A549 (cell line): ENCODE measurements around the gene NKX6-2. TPM values are rescaled to one million over a fixed set of nuclear protein-coding genes. Genes with fewer than 3 reads are reported as not detected.
"Not testable (repeated sequence)": the region's sequence is repeated elsewhere in the genome, so short reads cannot be mapped to it uniquely, and the experiment has no call there.

ENCODE experiments used
- ATAC-seq, 2 experiments: fragments of 200-7000 bp in 1 of 2; fragments of >200 bp in 1 of 2; cut with Nextera tagmentation in 1 of 2; cut with Tn5 transposase in 1 of 2; 3 replicates each; pipeline versions ENCODE4 v1.8.0 to v1.9.1; 2018 to 2020; ENCODE audit warnings: mild to moderate bottlenecking in 1 of 2, moderate library complexity in 1 of 2
- CTCF ChIA-PET: fragments of 300-600 bp; sonication (Branson Sonifier 250); formaldehyde crosslinking; extraction: SDS; loops from one replicate; lab custom pipeline; 2021; ENCODE audit warnings: antibody characterized with exemption, inconsistent platforms; lab: Yijun Ruan, JAX
- POLR2A ChIA-PET: fragments of 350-600 bp; formaldehyde crosslinking; extraction: SDS; loops from one replicate; lab custom pipeline; 2021; ENCODE audit warnings: antibody characterized with exemption, inconsistent platforms; lab: Yijun Ruan, JAX
- DNase-seq, 2 experiments: peaks; one replicate each; pipeline versions ENCODE4 v3.0.0 to v3.0.0-alpha.2; 2011 to 2016; ENCODE audit warnings: low read depth in 1 of 2, low spot score in 1 of 2
- FAIRE-seq: peaks from 2 replicates; lab custom pipeline; 2011; peaks lifted over from hg19 to GRCh38; lab: Jason Lieb, UNC
- H3K27ac ChIP-seq, 2 experiments: fragments of >200 bp; sonication (Bioruptor Twin); formaldehyde crosslinking; 3 replicates each; pipeline ENCODE4 v1.5.1; 2016 to 2017
- H3K4me1 ChIP-seq: fragments of >200 bp; sonication (Bioruptor Twin); formaldehyde crosslinking; 3 replicates; pipeline ENCODE4 v1.6.1; 2016
- H3K4me2 ChIP-seq: fragments of >200 bp; sonication (Bioruptor Twin); formaldehyde crosslinking; 3 replicates; pipeline ENCODE4 v1.6.1; 2016
- H3K4me3 ChIP-seq: fragments of >200 bp; sonication (Bioruptor Twin); formaldehyde crosslinking; 3 replicates; pipeline ENCODE4 v1.5.1; 2016
- H3K9me3 ChIP-seq: fragments of >200 bp; sonication (Bioruptor Twin); formaldehyde crosslinking; 3 replicates; pipeline ENCODE4 v1.6.1; 2016
- CEBPB ChIP-seq, 2 experiments: fragments of >200 bp in 1 of 2; sonication (Bioruptor Twin) in 1 of 2; formaldehyde crosslinking in 1 of 2; IDR thresholded peaks; 2 replicates each; pipeline ENCODE4 v1.6.1; 2012 to 2016
- CHD2 ChIP-seq: fragments of 150-350 bp; IDR thresholded peaks from 2 replicates; pipeline ENCODE4 v1.6.1; 2014; ENCODE audit warnings: low read length; ENCODE audit not compliant: partially characterized antibody
- FOSB ChIP-seq: fragments of 250-450 bp; sonication (Bioruptor Pico); IDR thresholded peaks from 2 replicates; pipeline ENCODE4 v1.5.0; 2020; ENCODE audit warnings: mild to moderate bottlenecking, moderate library complexity
- MAFK ChIP-seq: fragments of 450-650 bp; IDR thresholded peaks from 2 replicates; pipeline ENCODE4 v1.6.1; 2014; ENCODE audit not compliant: partially characterized antibody
- NR3C1 ChIP-seq: fragments of >200 bp; sonication (Bioruptor Twin); formaldehyde crosslinking; IDR thresholded peaks from 3 replicates; pipeline ENCODE4 v1.6.1; 2017
- PBX3 ChIP-seq: IDR thresholded peaks from 2 replicates; pipeline ENCODE4 v1.6.1; 2012
- REST ChIP-seq: fragments of 200-600 bp; sonication (generic); IDR thresholded peaks from 2 replicates; pipeline ENCODE4 v1.6.1; 2016; ENCODE audit warnings: antibody characterized with exemption, mild to moderate bottlenecking, moderate library complexity
- RNF2 ChIP-seq: fragments of 200-600 bp; sonication (generic); IDR thresholded peaks from 2 replicates; pipeline ENCODE4 v1.6.1; 2016; ENCODE audit warnings: low read depth, mild to moderate bottlenecking, antibody characterized with exemption, moderate library complexity, borderline replicate concordance
- TP53 ChIP-seq: fragments of 250-450 bp; sonication (Bioruptor Pico); IDR thresholded peaks from 2 replicates; pipeline ENCODE4 v1.5.0; 2021; ENCODE audit warnings: mild to moderate bottlenecking, moderate library complexity
- USF2 ChIP-seq: fragments of 450-650 bp; IDR thresholded peaks from 2 replicates; pipeline ENCODE4 v1.6.1; 2014; ENCODE audit warnings: antibody characterized with exemption
- ZSCAN20 ChIP-seq: fragments of 250-450 bp; sonication (Bioruptor Pico); IDR thresholded peaks from 2 replicates; pipeline ENCODE4 v1.8.0; 2022; ENCODE audit warnings: mild to moderate bottlenecking, moderate library complexity
- WGBS: methylation state at CpG from one replicate; pipeline ENCODE4 v1.1.6; 2017; ENCODE audit errors: missing lambda C conversion rate; 5-methylcytosine and 5-hydroxymethylcytosine counted together
- polyA plus RNA-seq, 4 experiments: library from polyadenylated mRNA; depleted of rRNA in 3 of 4; stranded (reverse); fragments of >200 nt; fragmentation: RNase III in 1 of 4; extraction: RNeasy Plus Mini Kit Qiagen cat#74134 plus additional on column Dnase treatment in 1 of 4; gene quantifications; 2 replicates in 3 of 4; 3 replicates in 1 of 4; pipeline ENCODE4 v1.2.3, GENCODE V29; 2011 to 2017

The NKX6-2 gene
- polyA plus RNA-seq, 2 of the 4 experiments (the other 2 are of a cell fraction) = not detected

- ATAC-seq (peak; percentile 62 to 73), DNase-seq (no peak), FAIRE-seq (no peak)
- H3K4me1 ChIP-seq = peaks cover 14% of the 10 kb centered on the region
- ChIA-PET CTCF (interaction anchor here (0.6 kb wide), 1 partner anchor 204 kb away, joined by 3 read pairs; no protein-coding TSS in a partner anchor), POLR2A (no interaction called here)
- no peak for TF ChIP-seq PBX3
- TF ChIP-seq MAFK = no peak
- no peak for TF ChIP-seq CEBPB (IDR thresholded peaks at IDR 0.05)
- no peak for TF ChIP-seq USF2
- no peak for TF ChIP-seq NR3C1
- 83% methylated on average over 21 of the region's 29 CpGs for WGBS
- H3K27ac ChIP-seq = peak overlapping the region; percentile 55 to 81; a peak in 4 of 6 replicates
- no peak overlapping the region; the same call in 2 of the 3 replicates for H3K4me2 ChIP-seq
- no peak overlapping the region for H3K4me3 ChIP-seq
- no peaks in the 10 kb centered on the region for H3K9me3 ChIP-seq
Observed at GRCh38 chr10:132774181-132774901, 11.6 kb downstream of the NKX6-2 start.

GRCh38 chr10:132772816-132773215 lies 13.1 kb downstream of the NKX6-2 start:
- ATAC-seq, H3K4me3 ChIP-seq, CTCF ChIA-PET, POLR2A ChIA-PET, FAIRE-seq, DNase-seq, H3K9me3 ChIP-seq, H3K27ac ChIP-seq, H3K4me2 ChIP-seq: not testable (repeated sequence)
- 95% methylated on average over 20 of the region's 25 CpGs for WGBS
- H3K4me1 ChIP-seq = peaks cover 14% of the 10 kb centered on the region

- ChIA-PET POLR2A (no interaction called here), CTCF (interaction anchor here (0.6 to 1.0 kb wide), 2 partner anchors 15 to 116 kb away, joined by 3 to 4 read pairs; no protein-coding TSS in a partner anchor)
- H3K4me3 ChIP-seq = no peak overlapping the region
Observed at GRCh38 chr10:132770061-132771021, 15.6 kb downstream of the NKX6-2 start.

More at GRCh38 chr10:132770061-132771021, 15.6 kb downstream of the NKX6-2 start:
- peaks cover 8% of the 10 kb centered on the region for H3K4me1 ChIP-seq
- TF ChIP-seq ZSCAN20 (CRISPR knock-in tag) (no peak), CHD2 (no peak), RNF2 (no peak), REST (no peak), MAFK (no peak), FOSB (no peak), TP53 (CRISPR knock-in tag) (no peak)
- TF ChIP-seq, all 56 proteins: peak for 0
- no peaks in the 10 kb centered on the region for H3K9me3 ChIP-seq
- DNase-seq (no peak), ATAC-seq (no peak), FAIRE-seq (no peak)
- H3K27ac ChIP-seq = no peak overlapping the region
- WGBS = 92% methylated on average over 43 of the region's 45 CpGs
- H3K4me2 ChIP-seq = no peak overlapping the region
